Uterus (tissue), 2 donors: Measurements from ENCODE around the gene ZBTB7C.

ENCODE experiments used
- CTCF ChIP-seq, 4 experiments: fragments of 200-600 bp in 2 of 4; fragments of 450-650 bp in 2 of 4; sonication (generic) in 2 of 4; IDR thresholded peaks; one replicate each; pipeline ENCODE4 v1.5.1; 2016 to 2019; ENCODE audit warnings: antibody characterized with exemption in 4 of 4, mild to moderate bottlenecking in 2 of 4, moderate library complexity in 1 of 4
- POLR2A ChIP-seq, 2 donors: fragments of 450-650 bp; IDR thresholded peaks; one replicate each; pipeline ENCODE4 v1.6.1; 2016; ENCODE audit warnings: antibody characterized with exemption in 2 of 2, mild to moderate bottlenecking in 1 of 2, moderate library complexity in 1 of 2

- no peak for TF ChIP-seq CTCF (IDR thresholded peaks at IDR 0.05)
- no peak for TF ChIP-seq POLR2A (IDR thresholded peaks at IDR 0.05)
Observed at GRCh38 chr18:48213791-48214190, 195.4 kb downstream of the ZBTB7C start.
